Liver (tissue), 9 donors: ENCODE results near the gene STK11IP. TPM values are rescaled to one million over a fixed set of nuclear protein-coding genes. Genes with fewer than 3 reads are reported as not detected.

Experiments used
- DNase-seq: peaks from one replicate; pipeline ENCODE4 v3.0.0-alpha.2; 2017; ENCODE audit warnings: low spot score
- H3K27ac ChIP-seq, 2 donors: one replicate each; pipeline ENCODE4 v1.7.0; 2013; ENCODE audit warnings: inconsistent platforms in 2 of 2, low read length in 2 of 2, control low read depth in 1 of 2, low read depth in 1 of 2, mild to moderate bottlenecking in 1 of 2
- H3K27me3 ChIP-seq, 4 donors: one replicate each; pipeline versions ENCODE4 v1.6.1 to v1.7.0; 2013; ENCODE audit warnings: low read length in 3 of 4, inconsistent platforms in 1 of 4, mild to moderate bottlenecking in 1 of 4, moderate library complexity in 1 of 4; ENCODE audit not compliant: control insufficient read depth in 4 of 4, insufficient read depth in 4 of 4
- H3K36me3 ChIP-seq, 4 donors: one replicate each; pipeline versions ENCODE4 v1.6.1 to v1.7.0; 2013; ENCODE audit warnings: low read length in 3 of 4, mild to moderate bottlenecking in 3 of 4, low read depth in 1 of 4, moderate library complexity in 1 of 4; ENCODE audit not compliant: control insufficient read depth in 4 of 4, insufficient read depth in 3 of 4
- H3K4me1 ChIP-seq, 4 donors: one replicate each; pipeline versions ENCODE4 v1.6.1 to v1.7.0; 2013; ENCODE audit warnings: low read length in 3 of 4, mild to moderate bottlenecking in 3 of 4, moderate library complexity in 1 of 4; ENCODE audit not compliant: control insufficient read depth in 4 of 4, insufficient read depth in 4 of 4
- H3K4me3 ChIP-seq, 3 donors: one replicate each; pipeline versions ENCODE4 v1.6.1 to v1.7.0; 2013; ENCODE audit warnings: low read length in 3 of 3, control low read depth in 1 of 3, low read depth in 1 of 3, mild to moderate bottlenecking in 1 of 3
- H3K9ac ChIP-seq, 2 donors: one replicate each; pipeline ENCODE4 v1.7.0; 2013; ENCODE audit warnings: low read length in 2 of 2, mild to moderate bottlenecking in 2 of 2, moderate library complexity in 2 of 2, control low read depth in 1 of 2, low read depth in 1 of 2
- H3K9me3 ChIP-seq, 4 donors: one replicate each; pipeline versions ENCODE4 v1.6.1 to v1.7.0; 2013; ENCODE audit warnings: low read length in 3 of 4; ENCODE audit not compliant: control insufficient read depth in 4 of 4
- EGR1 ChIP-seq, 2 donors: IDR thresholded peaks; 2 replicates each; pipeline ENCODE4 v1.6.1; 2016 to 2018; ENCODE audit warnings: antibody characterized with exemption in 2 of 2, low read depth in 2 of 2
- FOXA1 ChIP-seq: IDR thresholded peaks from 2 replicates; pipeline ENCODE4 v1.6.1; 2016; ENCODE audit warnings: antibody characterized with exemption
- FOXA2 ChIP-seq: IDR thresholded peaks from 2 replicates; pipeline ENCODE4 v1.6.1; 2016; ENCODE audit warnings: antibody characterized with exemption
- GABPA ChIP-seq, 2 donors: IDR thresholded peaks in 1 of 2; conservative IDR thresholded peaks in 1 of 2; 2 replicates each; pipeline ENCODE4 v1.6.1; 2016; ENCODE audit warnings: antibody characterized with exemption in 2 of 2, mild to moderate bottlenecking in 1 of 2, moderate library complexity in 1 of 2
- HNF4A ChIP-seq, 2 donors: conservative IDR thresholded peaks; 2 replicates each; pipeline ENCODE4 v1.6.1; 2016; ENCODE audit warnings: antibody characterized with exemption in 2 of 2, mild to moderate bottlenecking in 2 of 2
- HNF4G ChIP-seq: IDR thresholded peaks from 2 replicates; pipeline ENCODE4 v1.6.1; 2016; ENCODE audit warnings: antibody characterized with exemption
- JUND ChIP-seq, 2 donors: IDR thresholded peaks; 2 replicates each; pipeline ENCODE4 v1.6.1; 2016; ENCODE audit warnings: antibody characterized with exemption in 2 of 2
- MAX ChIP-seq: IDR thresholded peaks from 2 replicates; pipeline ENCODE4 v1.6.1; 2016; ENCODE audit warnings: antibody characterized with exemption
- NR2F2 ChIP-seq: IDR thresholded peaks from 2 replicates; pipeline ENCODE4 v1.6.1; 2016; ENCODE audit warnings: antibody characterized with exemption
- RAD21 ChIP-seq, 2 donors: IDR thresholded peaks; 2 replicates each; pipeline ENCODE4 v1.6.1; 2016; ENCODE audit warnings: antibody characterized with exemption in 2 of 2, mild to moderate bottlenecking in 2 of 2
- RXRA ChIP-seq, 2 donors: IDR thresholded peaks; 2 replicates each; pipeline ENCODE4 v1.6.1; 2017 to 2018; ENCODE audit warnings: antibody characterized with exemption in 2 of 2, mild to moderate bottlenecking in 1 of 2
- SP1 ChIP-seq: IDR thresholded peaks from 2 replicates; pipeline ENCODE4 v1.6.1; 2018; ENCODE audit warnings: antibody characterized with exemption, mild to moderate bottlenecking
- TAF1 ChIP-seq: conservative IDR thresholded peaks from 2 replicates; pipeline ENCODE4 v1.6.1; 2016; ENCODE audit warnings: antibody characterized with exemption, mild to moderate bottlenecking
- WGBS: extraction: QIAGEN DNeasy Blood & Tissue Kit; methylation state at CpG from one replicate; pipeline ENCODE4 v1.1.7; 2013; 5-methylcytosine and 5-hydroxymethylcytosine counted together
- polyA plus RNA-seq, 2 donors: library from polyadenylated mRNA; stranded (reverse) in 1 of 2; unstranded in 1 of 2; fragments of 200-250 nt in 1 of 2; fragments of >200 nt in 1 of 2; fragmentation: Nextera tagmentation in 1 of 2; extraction: Ambion mirVana in 1 of 2; gene quantifications; one replicate each; pipeline versions ENCODE4 v1.2.1 to v1.2.3, GENCODE V29; 2013 to 2015
- total RNA-seq, 2 donors: library from RNA; depleted of rRNA; stranded (reverse); fragments of >200 nt; gene quantifications; one replicate each; pipeline ENCODE4 v1.2.3, GENCODE V29; 2014
- TF ChIP-seq, protein P1 (sequence below): fragments of 150-350 bp; IDR thresholded peaks from 2 replicates; pipeline ENCODE4 v1.5.1; 2017; ENCODE audit warnings: improper control_type of control experiment, low read depth, low read length; ENCODE audit not compliant: missing input control
- TF ChIP-seq, protein P2 (sequence below): IDR thresholded peaks from 2 replicates; pipeline ENCODE4 v1.6.1; 2016; ENCODE audit warnings: antibody characterized with exemption, mild to moderate bottlenecking
- TF ChIP-seq, protein P3 (sequence below): IDR thresholded peaks from 2 replicates; pipeline ENCODE4 v1.6.1; 2016; ENCODE audit warnings: antibody characterized with exemption
- TF ChIP-seq, protein P4 (sequence below): IDR thresholded peaks from 2 replicates; pipeline ENCODE4 v1.6.1; 2016; ENCODE audit warnings: antibody characterized with exemption
- donor health status: healthy.
- donor health status: healthy.
- donor health status: healthy.
- donor health status: healthy.
- donor health status: healthy.

STK11IP gene
- total and polyA plus RNA-seq, 4 donors, result 2.9 to 8.4 (median 6.4) TPM

GRCh38 chr2:219634171-219634940, 36.7 kb downstream of the STK11IP start:
- Histone ChIP-seq H3K27me3 (no peaks in the 10 kb centered on the region), H3K9me3 (no peaks in the 10 kb centered on the region), H3K27ac (no peak overlapping the region), H3K4me3 (no peak overlapping the region), H3K36me3 (no peaks in the 10 kb centered on the region), H3K4me1 (no peaks in the 10 kb centered on the region), H3K9ac (no peak overlapping the region)
- no peak for DNase-seq
- TF ChIP-seq GABPA (IDR thresholded peaks at IDR 0.05 in 1 of 2, conservative IDR thresholded peaks at IDR 0.05 in 1 of 2) (no peak), MAX (no peak), SP1 (no peak), RAD21 (IDR thresholded peaks at IDR 0.05) (no peak), NR2F2 (no peak), JUND (IDR thresholded peaks at IDR 0.05) (no peak), FOXA2 (no peak), FOXA1 (no peak), HNF4A (conservative IDR thresholded peaks at IDR 0.05) (no peak), EGR1 (IDR thresholded peaks at IDR 0.05; ENCODE audit: low read depth in 2 of 2) (no peak), HNF4G (no peak), TAF1 (no peak), RXRA (IDR thresholded peaks at IDR 0.05) (no peak)
- TF ChIP-seq, protein P1, sequence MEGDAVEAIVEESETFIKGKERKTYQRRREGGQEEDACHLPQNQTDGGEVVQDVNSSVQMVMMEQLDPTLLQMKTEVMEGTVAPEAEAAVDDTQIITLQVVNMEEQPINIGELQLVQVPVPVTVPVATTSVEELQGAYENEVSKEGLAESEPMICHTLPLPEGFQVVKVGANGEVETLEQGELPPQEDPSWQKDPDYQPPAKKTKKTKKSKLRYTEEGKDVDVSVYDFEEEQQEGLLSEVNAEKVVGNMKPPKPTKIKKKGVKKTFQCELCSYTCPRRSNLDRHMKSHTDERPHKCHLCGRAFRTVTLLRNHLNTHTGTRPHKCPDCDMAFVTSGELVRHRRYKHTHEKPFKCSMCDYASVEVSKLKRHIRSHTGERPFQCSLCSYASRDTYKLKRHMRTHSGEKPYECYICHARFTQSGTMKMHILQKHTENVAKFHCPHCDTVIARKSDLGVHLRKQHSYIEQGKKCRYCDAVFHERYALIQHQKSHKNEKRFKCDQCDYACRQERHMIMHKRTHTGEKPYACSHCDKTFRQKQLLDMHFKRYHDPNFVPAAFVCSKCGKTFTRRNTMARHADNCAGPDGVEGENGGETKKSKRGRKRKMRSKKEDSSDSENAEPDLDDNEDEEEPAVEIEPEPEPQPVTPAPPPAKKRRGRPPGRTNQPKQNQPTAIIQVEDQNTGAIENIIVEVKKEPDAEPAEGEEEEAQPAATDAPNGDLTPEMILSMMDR, result no peak
- TF ChIP-seq, protein P2, sequence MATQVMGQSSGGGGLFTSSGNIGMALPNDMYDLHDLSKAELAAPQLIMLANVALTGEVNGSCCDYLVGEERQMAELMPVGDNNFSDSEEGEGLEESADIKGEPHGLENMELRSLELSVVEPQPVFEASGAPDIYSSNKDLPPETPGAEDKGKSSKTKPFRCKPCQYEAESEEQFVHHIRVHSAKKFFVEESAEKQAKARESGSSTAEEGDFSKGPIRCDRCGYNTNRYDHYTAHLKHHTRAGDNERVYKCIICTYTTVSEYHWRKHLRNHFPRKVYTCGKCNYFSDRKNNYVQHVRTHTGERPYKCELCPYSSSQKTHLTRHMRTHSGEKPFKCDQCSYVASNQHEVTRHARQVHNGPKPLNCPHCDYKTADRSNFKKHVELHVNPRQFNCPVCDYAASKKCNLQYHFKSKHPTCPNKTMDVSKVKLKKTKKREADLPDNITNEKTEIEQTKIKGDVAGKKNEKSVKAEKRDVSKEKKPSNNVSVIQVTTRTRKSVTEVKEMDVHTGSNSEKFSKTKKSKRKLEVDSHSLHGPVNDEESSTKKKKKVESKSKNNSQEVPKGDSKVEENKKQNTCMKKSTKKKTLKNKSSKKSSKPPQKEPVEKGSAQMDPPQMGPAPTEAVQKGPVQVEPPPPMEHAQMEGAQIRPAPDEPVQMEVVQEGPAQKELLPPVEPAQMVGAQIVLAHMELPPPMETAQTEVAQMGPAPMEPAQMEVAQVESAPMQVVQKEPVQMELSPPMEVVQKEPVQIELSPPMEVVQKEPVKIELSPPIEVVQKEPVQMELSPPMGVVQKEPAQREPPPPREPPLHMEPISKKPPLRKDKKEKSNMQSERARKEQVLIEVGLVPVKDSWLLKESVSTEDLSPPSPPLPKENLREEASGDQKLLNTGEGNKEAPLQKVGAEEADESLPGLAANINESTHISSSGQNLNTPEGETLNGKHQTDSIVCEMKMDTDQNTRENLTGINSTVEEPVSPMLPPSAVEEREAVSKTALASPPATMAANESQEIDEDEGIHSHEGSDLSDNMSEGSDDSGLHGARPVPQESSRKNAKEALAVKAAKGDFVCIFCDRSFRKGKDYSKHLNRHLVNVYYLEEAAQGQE, result no peak
- TF ChIP-seq, protein P3, sequence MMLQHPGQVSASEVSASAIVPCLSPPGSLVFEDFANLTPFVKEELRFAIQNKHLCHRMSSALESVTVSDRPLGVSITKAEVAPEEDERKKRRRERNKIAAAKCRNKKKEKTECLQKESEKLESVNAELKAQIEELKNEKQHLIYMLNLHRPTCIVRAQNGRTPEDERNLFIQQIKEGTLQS, result no peak
- WGBS, result 92% methylated on average over 15 of the region's 15 CpGs

GRCh38 chr2:219634951-219635751, 37.5 kb downstream of the STK11IP start:
- Histone ChIP-seq H3K27ac (no peak overlapping the region), H3K27me3 (no peaks in the 10 kb centered on the region), H3K4me3 (no peak overlapping the region), H3K4me1 (no peaks in the 10 kb centered on the region), H3K36me3 (no peaks in the 10 kb centered on the region), H3K9ac (no peak overlapping the region), H3K9me3 (no peaks in the 10 kb centered on the region)
- WGBS, result 78% methylated on average over 22 of the region's 22 CpGs
- TF ChIP-seq, protein P4, sequence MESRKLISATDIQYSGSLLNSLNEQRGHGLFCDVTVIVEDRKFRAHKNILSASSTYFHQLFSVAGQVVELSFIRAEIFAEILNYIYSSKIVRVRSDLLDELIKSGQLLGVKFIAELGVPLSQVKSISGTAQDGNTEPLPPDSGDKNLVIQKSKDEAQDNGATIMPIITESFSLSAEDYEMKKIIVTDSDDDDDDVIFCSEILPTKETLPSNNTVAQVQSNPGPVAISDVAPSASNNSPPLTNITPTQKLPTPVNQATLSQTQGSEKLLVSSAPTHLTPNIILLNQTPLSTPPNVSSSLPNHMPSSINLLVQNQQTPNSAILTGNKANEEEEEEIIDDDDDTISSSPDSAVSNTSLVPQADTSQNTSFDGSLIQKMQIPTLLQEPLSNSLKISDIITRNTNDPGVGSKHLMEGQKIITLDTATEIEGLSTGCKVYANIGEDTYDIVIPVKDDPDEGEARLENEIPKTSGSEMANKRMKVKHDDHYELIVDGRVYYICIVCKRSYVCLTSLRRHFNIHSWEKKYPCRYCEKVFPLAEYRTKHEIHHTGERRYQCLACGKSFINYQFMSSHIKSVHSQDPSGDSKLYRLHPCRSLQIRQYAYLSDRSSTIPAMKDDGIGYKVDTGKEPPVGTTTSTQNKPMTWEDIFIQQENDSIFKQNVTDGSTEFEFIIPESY, result no peak
- TF ChIP-seq RXRA (IDR thresholded peaks at IDR 0.05), result no peak
- DNase-seq, result no peak
